ENCODE data around the gene FSTL4. TPM values are rescaled to one million over a fixed set of nuclear protein-coding genes. Genes with fewer than 3 reads are reported as not detected.

The FSTL4 gene
- total and polyA plus RNA-seq, 2 experiments from 2014 or later = 1.4 to 2.8 TPM

DNA sequence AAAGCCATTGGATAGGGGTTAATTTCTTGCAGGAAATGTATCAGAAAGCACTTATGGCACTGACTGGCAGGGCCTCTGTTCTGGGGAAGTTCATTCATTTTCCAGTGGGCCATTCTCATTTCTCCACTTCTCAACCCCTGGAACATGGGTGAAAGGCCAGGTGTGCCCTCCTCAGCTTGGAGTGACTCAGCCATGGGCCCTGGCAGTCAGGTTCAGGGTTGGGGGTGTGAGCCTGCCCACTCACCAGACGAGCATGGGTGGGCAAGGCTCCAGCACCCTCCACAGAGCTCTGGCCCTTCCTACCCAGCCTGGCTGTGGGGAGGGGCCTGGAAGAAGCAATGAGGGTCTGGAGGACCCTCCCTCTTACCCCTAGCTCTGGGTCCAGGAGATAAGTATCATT lies 386.2 kb downstream of the FSTL4 start:
- Histone ChIP-seq H3K79me2 (replicated peaks; ENCODE audit: insufficient read depth) (no peaks in the 10 kb centered on the region), H3K9me2 (ENCODE audit: insufficient read depth) (no peaks in the 10 kb centered on the region), H3K4me1 (ENCODE audit: insufficient read depth) (no peaks in the 10 kb centered on the region), H3K36me3 (ENCODE audit: insufficient read depth) (no peaks in the 10 kb centered on the region), H3K4me2 (no peak overlapping the region), H2AFZ (no peak overlapping the region), H3K27me3 (ENCODE audit: insufficient read depth) (no peaks in the 10 kb centered on the region), H4K20me1 (replicated peaks; ENCODE audit: insufficient read depth) (no peaks in the 10 kb centered on the region), H3K4me3 (no peak overlapping the region), H3F3A (replicated peaks; ENCODE audit: low read depth) (no peaks in the 10 kb centered on the region), H3K27ac (ENCODE audit: low read depth) (no peak overlapping the region)
- peaks cover 5% of the 10 kb centered on the region; the same call in 2 of the 3 replicates for H3K4me1 Mint-ChIP-seq
- TF ChIP-seq, protein P1, sequence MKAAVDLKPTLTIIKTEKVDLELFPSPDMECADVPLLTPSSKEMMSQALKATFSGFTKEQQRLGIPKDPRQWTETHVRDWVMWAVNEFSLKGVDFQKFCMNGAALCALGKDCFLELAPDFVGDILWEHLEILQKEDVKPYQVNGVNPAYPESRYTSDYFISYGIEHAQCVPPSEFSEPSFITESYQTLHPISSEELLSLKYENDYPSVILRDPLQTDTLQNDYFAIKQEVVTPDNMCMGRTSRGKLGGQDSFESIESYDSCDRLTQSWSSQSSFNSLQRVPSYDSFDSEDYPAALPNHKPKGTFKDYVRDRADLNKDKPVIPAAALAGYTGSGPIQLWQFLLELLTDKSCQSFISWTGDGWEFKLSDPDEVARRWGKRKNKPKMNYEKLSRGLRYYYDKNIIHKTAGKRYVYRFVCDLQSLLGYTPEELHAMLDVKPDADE (IDR thresholded peaks at IDR 0.05) = no peak
- TF ChIP-seq JUNB (IDR thresholded peaks at IDR 0.05; ENCODE audit: unreplicated experiment) (no peak), POLR2AphosphoS5 (IDR thresholded peaks at IDR 0.05; ENCODE audit: low read depth) (no peak), EZH2phosphoT487 (IDR thresholded peaks at IDR 0.05; ENCODE audit: unreplicated experiment) (no peak), EZH2 (IDR thresholded peaks at IDR 0.05; ENCODE audit: low read depth, unreplicated experiment) (no peak), REST (IDR thresholded peaks at IDR 0.05; ENCODE audit: unreplicated experiment) (no peak), NANOG (IDR thresholded peaks at IDR 0.05; ENCODE audit: borderline replicate concordance) (no peak), CREB1 (CRISPR knock-in tag; IDR thresholded peaks at IDR 0.05; ENCODE audit: low read depth) (no peak), STAT1 (IDR thresholded peaks at IDR 0.05; ENCODE audit: unreplicated experiment) (no peak)
- TF ChIP-seq, protein P2, sequence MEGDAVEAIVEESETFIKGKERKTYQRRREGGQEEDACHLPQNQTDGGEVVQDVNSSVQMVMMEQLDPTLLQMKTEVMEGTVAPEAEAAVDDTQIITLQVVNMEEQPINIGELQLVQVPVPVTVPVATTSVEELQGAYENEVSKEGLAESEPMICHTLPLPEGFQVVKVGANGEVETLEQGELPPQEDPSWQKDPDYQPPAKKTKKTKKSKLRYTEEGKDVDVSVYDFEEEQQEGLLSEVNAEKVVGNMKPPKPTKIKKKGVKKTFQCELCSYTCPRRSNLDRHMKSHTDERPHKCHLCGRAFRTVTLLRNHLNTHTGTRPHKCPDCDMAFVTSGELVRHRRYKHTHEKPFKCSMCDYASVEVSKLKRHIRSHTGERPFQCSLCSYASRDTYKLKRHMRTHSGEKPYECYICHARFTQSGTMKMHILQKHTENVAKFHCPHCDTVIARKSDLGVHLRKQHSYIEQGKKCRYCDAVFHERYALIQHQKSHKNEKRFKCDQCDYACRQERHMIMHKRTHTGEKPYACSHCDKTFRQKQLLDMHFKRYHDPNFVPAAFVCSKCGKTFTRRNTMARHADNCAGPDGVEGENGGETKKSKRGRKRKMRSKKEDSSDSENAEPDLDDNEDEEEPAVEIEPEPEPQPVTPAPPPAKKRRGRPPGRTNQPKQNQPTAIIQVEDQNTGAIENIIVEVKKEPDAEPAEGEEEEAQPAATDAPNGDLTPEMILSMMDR (conservative IDR thresholded peaks at IDR 0.05; ENCODE audit: low read depth in 2 of 2) = no peak
- TF ChIP-seq, protein P3, sequence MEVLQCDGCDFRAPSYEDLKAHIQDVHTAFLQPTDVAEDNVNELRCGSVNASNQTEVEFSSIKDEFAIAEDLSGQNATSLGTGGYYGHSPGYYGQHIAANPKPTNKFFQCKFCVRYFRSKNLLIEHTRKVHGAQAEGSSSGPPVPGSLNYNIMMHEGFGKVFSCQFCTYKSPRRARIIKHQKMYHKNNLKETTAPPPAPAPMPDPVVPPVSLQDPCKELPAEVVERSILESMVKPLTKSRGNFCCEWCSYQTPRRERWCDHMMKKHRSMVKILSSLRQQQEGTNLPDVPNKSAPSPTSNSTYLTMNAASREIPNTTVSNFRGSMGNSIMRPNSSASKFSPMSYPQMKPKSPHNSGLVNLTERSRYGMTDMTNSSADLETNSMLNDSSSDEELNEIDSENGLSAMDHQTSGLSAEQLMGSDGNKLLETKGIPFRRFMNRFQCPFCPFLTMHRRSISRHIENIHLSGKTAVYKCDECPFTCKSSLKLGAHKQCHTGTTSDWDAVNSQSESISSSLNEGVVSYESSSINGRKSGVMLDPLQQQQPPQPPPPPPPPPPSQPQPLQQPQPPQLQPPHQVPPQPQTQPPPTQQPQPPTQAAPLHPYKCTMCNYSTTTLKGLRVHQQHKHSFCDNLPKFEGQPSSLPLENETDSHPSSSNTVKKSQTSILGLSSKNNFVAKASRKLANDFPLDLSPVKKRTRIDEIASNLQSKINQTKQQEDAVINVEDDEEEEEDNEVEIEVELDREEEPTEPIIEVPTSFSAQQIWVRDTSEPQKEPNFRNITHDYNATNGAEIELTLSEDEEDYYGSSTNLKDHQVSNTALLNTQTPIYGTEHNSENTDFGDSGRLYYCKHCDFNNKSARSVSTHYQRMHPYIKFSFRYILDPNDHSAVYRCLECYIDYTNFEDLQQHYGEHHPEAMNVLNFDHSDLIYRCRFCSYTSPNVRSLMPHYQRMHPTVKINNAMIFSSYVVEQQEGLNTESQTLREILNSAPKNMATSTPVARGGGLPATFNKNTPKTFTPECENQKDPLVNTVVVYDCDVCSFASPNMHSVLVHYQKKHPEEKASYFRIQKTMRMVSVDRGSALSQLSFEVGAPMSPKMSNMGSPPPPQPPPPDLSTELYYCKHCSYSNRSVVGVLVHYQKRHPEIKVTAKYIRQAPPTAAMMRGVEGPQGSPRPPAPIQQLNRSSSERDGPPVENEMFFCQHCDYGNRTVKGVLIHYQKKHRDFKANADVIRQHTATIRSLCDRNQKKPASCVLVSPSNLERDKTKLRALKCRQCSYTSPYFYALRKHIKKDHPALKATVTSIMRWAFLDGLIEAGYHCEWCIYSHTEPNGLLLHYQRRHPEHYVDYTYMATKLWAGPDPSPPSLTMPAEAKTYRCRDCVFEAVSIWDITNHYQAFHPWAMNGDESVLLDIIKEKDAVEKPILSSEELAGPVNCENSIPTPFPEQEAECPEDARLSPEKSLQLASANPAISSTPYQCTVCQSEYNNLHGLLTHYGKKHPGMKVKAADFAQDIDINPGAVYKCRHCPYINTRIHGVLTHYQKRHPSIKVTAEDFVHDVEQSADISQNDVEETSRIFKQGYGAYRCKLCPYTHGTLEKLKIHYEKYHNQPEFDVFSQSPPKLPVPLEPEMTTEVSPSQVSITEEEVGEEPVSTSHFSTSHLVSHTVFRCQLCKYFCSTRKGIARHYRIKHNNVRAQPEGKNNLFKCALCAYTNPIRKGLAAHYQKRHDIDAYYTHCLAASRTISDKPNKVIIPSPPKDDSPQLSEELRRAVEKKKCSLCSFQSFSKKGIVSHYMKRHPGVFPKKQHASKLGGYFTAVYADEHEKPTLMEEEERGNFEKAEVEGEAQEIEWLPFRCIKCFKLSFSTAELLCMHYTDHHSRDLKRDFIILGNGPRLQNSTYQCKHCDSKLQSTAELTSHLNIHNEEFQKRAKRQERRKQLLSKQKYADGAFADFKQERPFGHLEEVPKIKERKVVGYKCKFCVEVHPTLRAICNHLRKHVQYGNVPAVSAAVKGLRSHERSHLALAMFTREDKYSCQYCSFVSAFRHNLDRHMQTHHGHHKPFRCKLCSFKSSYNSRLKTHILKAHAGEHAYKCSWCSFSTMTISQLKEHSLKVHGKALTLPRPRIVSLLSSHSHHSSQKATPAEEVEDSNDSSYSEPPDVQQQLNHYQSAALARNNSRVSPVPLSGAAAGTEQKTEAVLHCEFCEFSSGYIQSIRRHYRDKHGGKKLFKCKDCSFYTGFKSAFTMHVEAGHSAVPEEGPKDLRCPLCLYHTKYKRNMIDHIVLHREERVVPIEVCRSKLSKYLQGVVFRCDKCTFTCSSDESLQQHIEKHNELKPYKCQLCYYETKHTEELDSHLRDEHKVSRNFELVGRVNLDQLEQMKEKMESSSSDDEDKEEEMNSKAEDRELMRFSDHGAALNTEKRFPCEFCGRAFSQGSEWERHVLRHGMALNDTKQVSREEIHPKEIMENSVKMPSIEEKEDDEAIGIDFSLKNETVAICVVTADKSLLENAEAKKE (CRISPR knock-in tag; IDR thresholded peaks at IDR 0.05) = no peak
- ATAC-seq = no peak
- H3K27me3 Mint-ChIP-seq (ENCODE audit: insufficient read depth, low read depth, poor library complexity) = peaks cover 4% of the 10 kb centered on the region
- H3K4me3 Mint-ChIP-seq = no peak overlapping the region
- no peak overlapping the region for H3K27ac Mint-ChIP-seq
- DNase-seq (ENCODE audit: low spot score) = no peak
- H3K9me3 Mint-ChIP-seq = no peaks in the 10 kb centered on the region
- H3K36me3 Mint-ChIP-seq (ENCODE audit: low read depth) = no peaks in the 10 kb centered on the region
